T-cell (primary cell): Measurements from ENCODE around the gene NIPSNAP2. TPM values are rescaled to one million over a fixed set of nuclear protein-coding genes. Genes with fewer than 3 reads are reported as not detected.
"Not testable (repeated sequence)": the region's sequence is repeated elsewhere in the genome, so short reads cannot be mapped to it uniquely, and the experiment has no call there.

Source experiments
- ATAC-seq, 4 experiments: fragments of 200-7000 bp in 3 of 4; fragments of 150-1000 bp in 1 of 4; cut with Tn5 transposase; replicated peaks in 1 of 4; 1 replicate in 3 of 4; 2 replicates in 1 of 4; pipeline ENCODE4 v1.10.0; 2021; ENCODE audit warnings: moderate library complexity in 3 of 4, mild to moderate bottlenecking in 2 of 4, moderate number of reproducible peaks in 1 of 4
- CTCF ChIA-PET, 2 donors: fragments of 300-600 bp; sonication (Branson Sonifier 250); formaldehyde crosslinking; loops; one replicate each; lab custom pipeline; 2022; ENCODE audit warnings: antibody characterized with exemption in 2 of 2; lab: Charles Lee
- POLR2A ChIA-PET, 2 donors: fragments of 300-600 bp; sonication (Branson Sonifier 250); formaldehyde crosslinking; loops; one replicate each; lab custom pipeline; 2022; ENCODE audit warnings: antibody characterized with exemption in 2 of 2; lab: Charles Lee
- DNase-seq, 35 experiments: peaks; one replicate each; pipeline versions ENCODE4 v3.0.0 to v3.0.0-alpha.2; 2013 to 2023
- H3K27ac ChIP-seq: one replicate; pipeline ENCODE4 v1.5.1; 2013; ENCODE audit warnings: low read length
- H3K27me3 ChIP-seq, 2 experiments: replicated peaks in 1 of 2; 1 replicate in 1 of 2; 2 replicates in 1 of 2; pipeline versions ENCODE4 v1.6.1 to v1.7.0; 2013; ENCODE audit warnings: low read length in 1 of 2, mixed read lengths in 1 of 2; ENCODE audit not compliant: control insufficient read depth in 2 of 2, insufficient read depth in 2 of 2; ENCODE audit errors: extremely low read depth in 1 of 2
- H3K36me3 ChIP-seq, 2 donors: 1 replicate in 1 of 2; 2 replicates in 1 of 2; pipeline versions ENCODE4 v1.6.1 to v1.7.0; 2013; ENCODE audit warnings: low read length in 1 of 2; ENCODE audit not compliant: control insufficient read depth in 2 of 2, insufficient read depth in 1 of 2; ENCODE audit errors: extremely low read depth in 1 of 2
- H3K4me1 ChIP-seq, 2 experiments: 1 replicate in 1 of 2; 2 replicates in 1 of 2; pipeline versions ENCODE4 v1.6.1 to v1.7.0; 2013; ENCODE audit warnings: low read length in 2 of 2, mixed read lengths in 1 of 2; ENCODE audit not compliant: insufficient read depth in 2 of 2, control insufficient read depth in 1 of 2; ENCODE audit errors: extremely low read depth in 1 of 2
- H3K4me3 ChIP-seq, 2 donors: 1 replicate in 1 of 2; 2 replicates in 1 of 2; pipeline versions ENCODE4 v1.5.1 to v1.7.0; 2013; ENCODE audit warnings: mild to moderate bottlenecking in 2 of 2, low read length in 1 of 2, moderate library complexity in 1 of 2; ENCODE audit not compliant: control insufficient read depth in 1 of 2; ENCODE audit errors: extremely low read depth in 1 of 2
- H3K9me3 ChIP-seq: 2 replicates; pipeline ENCODE4 v1.7.0; 2013
- H3K27ac Mint-ChIP-seq, 2 donors: one replicate each; pipeline ENCODE4 v1.8.0; 2020 to 2021; ENCODE audit warnings: mild to moderate bottlenecking in 2 of 2, mixed read lengths in 2 of 2
- H3K27me3 Mint-ChIP-seq, 2 donors: one replicate each; pipeline ENCODE4 v1.8.0; 2021 to 2022; ENCODE audit warnings: mixed read lengths in 2 of 2
- H3K36me3 Mint-ChIP-seq: one replicate; pipeline ENCODE4 v1.8.0; 2021; ENCODE audit warnings: mixed read lengths
- H3K4me1 Mint-ChIP-seq, 3 donors: one replicate each; pipeline ENCODE4 v1.8.0; 2020 to 2022; ENCODE audit warnings: mixed read lengths in 3 of 3, mild to moderate bottlenecking in 1 of 3
- H3K4me3 Mint-ChIP-seq, 3 donors: one replicate each; pipeline ENCODE4 v1.8.0; 2020 to 2022; ENCODE audit warnings: mild to moderate bottlenecking in 3 of 3, mixed read lengths in 3 of 3, moderate library complexity in 3 of 3
- H3K9me3 Mint-ChIP-seq, 3 donors: one replicate each; pipeline ENCODE4 v1.8.0; 2020 to 2022; ENCODE audit warnings: mixed read lengths in 3 of 3
- WGBS: methylation state at CpG from one replicate; pipeline ENCODE4 v1.1.5; 2013; ENCODE audit warnings: missing lambda C conversion rate; ENCODE audit not compliant: insufficient coverage; 5-methylcytosine and 5-hydroxymethylcytosine counted together
- total RNA-seq, 35 experiments: library from RNA in 6 of 35; stranded (reverse) in 6 of 35; fragments of 120-200 nt in 1 of 35; gene quantifications; one replicate each; pipeline versions ENCODE4 v1.2.1 to v1.2.4 and lab custom pipeline; 2013 to 2026

NIPSNAP2 gene
- total RNA-seq, 5 donors from 2014 or later (not counting 1 experiment from before 2014, with no cell fraction given), result 24.1 to 38.6 (median 28.4) TPM

GRCh38 chr7:56017015-56017414 is 52.6 kb downstream of the NIPSNAP2 start:
- not testable (repeated sequence) for H3K4me1 ChIP-seq, H3K9me3 ChIP-seq, H3K27ac ChIP-seq, H3K27me3 ChIP-seq, H3K27me3 Mint-ChIP-seq, H3K9me3 Mint-ChIP-seq, DNase-seq, H3K36me3 Mint-ChIP-seq, H3K36me3 ChIP-seq, H3K27ac Mint-ChIP-seq, ATAC-seq, H3K4me3 Mint-ChIP-seq, H3K4me1 Mint-ChIP-seq, H3K4me3 ChIP-seq
- CTCF ChIA-PET, result interaction anchor here in 1 of 2 donors (0.6 kb wide), 1 partner anchor 122 kb away, joined by 3 read pairs; no protein-coding TSS in a partner anchor
- no CpG with 5 or more reads among the region's 3 CpGs for WGBS
- POLR2A ChIA-PET, result interaction anchor here (0.6 to 0.8 kb wide), 2 partner anchors 27 to 548 kb away, joined by 3 to 11 read pairs; no protein-coding TSS in a partner anchor

GRCh38 chr7:56019501-56019900 is 55.1 kb downstream of the NIPSNAP2 start:
- CTCF ChIA-PET, result no interaction called here
- 84% methylated on average over 9 of the region's 9 CpGs for WGBS

GRCh38 chr7:56023500-56023899 is 59.1 kb downstream of the NIPSNAP2 start:
- no peaks in the 10 kb centered on the region for H3K27me3 Mint-ChIP-seq
- peaks cover 0 to 2% (median 1%) of the 10 kb centered on the region in 3 donors for H3K4me1 Mint-ChIP-seq
- H3K27ac Mint-ChIP-seq, result no peak overlapping the region
- DNase-seq (no peak), ATAC-seq (no peak)
- peaks cover 9% of the 10 kb centered on the region for H3K36me3 Mint-ChIP-seq
- Histone ChIP-seq H3K27me3 (no peaks in the 10 kb centered on the region), H3K36me3 (peaks cover 0 to 6% of the 10 kb centered on the region in 2 donors), H3K4me3 (no peak overlapping the region), H3K27ac (no peak overlapping the region), H3K9me3 (no peaks in the 10 kb centered on the region), H3K4me1 (no peaks in the 10 kb centered on the region)
- CTCF ChIA-PET, result interaction anchor here in 1 of 2 donors (0.6 kb wide), 1 partner anchor 11 kb away, joined by 3 read pairs; no protein-coding TSS in a partner anchor
- POLR2A ChIA-PET, result no interaction called here
- H3K9me3 Mint-ChIP-seq, result no peaks in the 10 kb centered on the region
- H3K4me3 Mint-ChIP-seq, result no peak overlapping the region

More at GRCh38 chr7:56019501-56019900, 55.1 kb downstream of the NIPSNAP2 start:
- DNase-seq, result no peak
- H3K27ac Mint-ChIP-seq, result no peak overlapping the region
- Histone ChIP-seq H3K9me3 (no peaks in the 10 kb centered on the region), H3K4me1 (no peaks in the 10 kb centered on the region), H3K27me3 (no peaks in the 10 kb centered on the region), H3K4me3 (no peak overlapping the region), H3K27ac (no peak overlapping the region), H3K36me3 (peaks cover 0 to 6% of the 10 kb centered on the region in 2 donors)
- ATAC-seq, result no peak
- peaks cover 6% of the 10 kb centered on the region for H3K36me3 Mint-ChIP-seq
- no peak overlapping the region for H3K4me3 Mint-ChIP-seq
- POLR2A ChIA-PET, result no interaction called here
- no peaks in the 10 kb centered on the region for H3K27me3 Mint-ChIP-seq
- H3K9me3 Mint-ChIP-seq, result no peaks in the 10 kb centered on the region
- peaks cover 0 to 2% (median 1%) of the 10 kb centered on the region in 3 donors for H3K4me1 Mint-ChIP-seq

- no CpG with 5 or more reads among the region's 2 CpGs for WGBS
- POLR2A ChIA-PET, result interaction anchor here in 1 of 2 donors (0.7 kb wide), 1 partner anchor 25 kb away, joined by 4 read pairs; the partner anchor contains the start of gene PSPH
- Mint-ChIP-seq H3K36me3 (peaks cover 3% of the 10 kb centered on the region), H3K4me3 (no peak overlapping the region), H3K27me3 (no peaks in the 10 kb centered on the region), H3K9me3 (no peaks in the 10 kb centered on the region), H3K4me1 (no peaks in the 10 kb centered on the region), H3K27ac (no peak overlapping the region)
- ATAC-seq (no peak), DNase-seq (no peak)
- Histone ChIP-seq H3K4me1 (no peaks in the 10 kb centered on the region), H3K27ac (no peak overlapping the region), H3K27me3 (no peaks in the 10 kb centered on the region), H3K9me3 (no peaks in the 10 kb centered on the region), H3K36me3 (peaks cover 0 to 8% of the 10 kb centered on the region in 2 donors), H3K4me3 (no peak overlapping the region)
- CTCF ChIA-PET, result interaction anchor here (0.6 to 1.2 kb wide), 5 partner anchors 20 to 663 kb away, joined by 3 to 12 read pairs (median 3); no protein-coding TSS in a partner anchor
These were observed 62.2 kb downstream of the NIPSNAP2 start for GRCh38 chr7:56026538-56026937.

GRCh38 chr7:56028942-56029630 is 64.7 kb downstream of the NIPSNAP2 start:
- H3K4me1 ChIP-seq, result peaks cover 3 to 4% of the 10 kb centered on the region in 2 experiments
- 100% methylated on average over 2 of the region's 9 CpGs for WGBS
- ChIA-PET POLR2A (interaction anchor here in 1 of 2 donors (0.6 to 0.7 kb wide), 3 partner anchors 13 to 51 kb away, joined by 5 to 9 read pairs (median 9); no protein-coding TSS in a partner anchor), CTCF (interaction anchor here (0.6 kb wide), 2 partner anchors 64 kb away, joined by 4 to 8 read pairs; partner anchors contain the start of genes NIPSNAP2 (in 1 of the 2) and PHKG1 (in 1 of the 2))
- Mint-ChIP-seq H3K4me1 (peaks cover 6 to 13% (median 6%) of the 10 kb centered on the region in 3 donors), H3K27me3 (no peaks in the 10 kb centered on the region), H3K4me3 (no peak overlapping the region), H3K9me3 (no peaks in the 10 kb centered on the region), H3K36me3 (peaks cover 3% of the 10 kb centered on the region), H3K27ac (no peak overlapping the region)
- H3K36me3 ChIP-seq, result peaks cover 0 to 8% of the 10 kb centered on the region in 2 donors
- no peak overlapping the region for H3K27ac ChIP-seq
- DNase-seq (no peak), ATAC-seq (no peak)
- H3K9me3 ChIP-seq, result no peaks in the 10 kb centered on the region
- no peak overlapping the region for H3K4me3 ChIP-seq
- no peaks in the 10 kb centered on the region for H3K27me3 ChIP-seq

GRCh38 chr7:56030340-56030739 is 66.0 kb downstream of the NIPSNAP2 start:
- H3K27ac Mint-ChIP-seq, result no peak overlapping the region
- 89% methylated on average over 6 of the region's 8 CpGs for WGBS
- DNase-seq, result no peak
- no peaks in the 10 kb centered on the region for H3K27me3 Mint-ChIP-seq
- H3K4me3 Mint-ChIP-seq, result no peak overlapping the region
- H3K4me1 Mint-ChIP-seq, result peaks cover 6 to 15% (median 6%) of the 10 kb centered on the region in 3 donors
- Histone ChIP-seq H3K4me1 (peaks cover 3 to 11% of the 10 kb centered on the region in 2 experiments), H3K27me3 (no peaks in the 10 kb centered on the region), H3K27ac (no peak overlapping the region), H3K9me3 (no peaks in the 10 kb centered on the region), H3K4me3 (no peak overlapping the region), H3K36me3 (peaks cover 0 to 8% of the 10 kb centered on the region in 2 donors)
- no peaks in the 10 kb centered on the region for H3K36me3 Mint-ChIP-seq
- no peaks in the 10 kb centered on the region for H3K9me3 Mint-ChIP-seq
- ATAC-seq, result no peak
- POLR2A ChIA-PET, result no interaction called here
- CTCF ChIA-PET, result interaction anchor here in 1 of 2 donors (0.7 kb wide), 1 partner anchor 34 kb away, joined by 3 read pairs; the partner anchor contains the start of gene SUMF2
